GM23338 (cell line): Measurements from ENCODE around the gene XPNPEP2. TPM values are rescaled to one million over a fixed set of nuclear protein-coding genes. Genes with fewer than 3 reads are reported as not detected.
A peak's percentile ranks its signal among the peaks of the same experiment; 100 is the strongest.

Experiments used
- ATAC-seq: fragments of 200-7000 bp; cut with Tn5 transposase; 3 replicates; pipeline ENCODE4 v1.9.1; 2020
- DNase-seq: peaks from one replicate; pipeline ENCODE4 v3.0.0-alpha.2; 2015; ENCODE audit warnings: low spot score
- H2AFZ ChIP-seq: fragments of 200-600 bp; sonication (generic); 2 replicates; pipeline ENCODE4 v1.8.0; 2016; ENCODE audit warnings: antibody characterized with exemption, mild to moderate bottlenecking, moderate library complexity
- H3F3A ChIP-seq: fragments of 200-600 bp; sonication (generic); replicated peaks from 2 replicates; pipeline ENCODE4 v1.8.0; 2017; ENCODE audit warnings: antibody characterized with exemption, mixed run types, low read depth
- H3K27ac ChIP-seq: fragments of 200-600 bp; sonication (generic); 2 replicates; pipeline ENCODE4 v1.6.1; 2016; ENCODE audit warnings: low read depth
- H3K27me3 ChIP-seq: fragments of 200-600 bp; sonication (generic); 2 replicates; pipeline ENCODE4 v1.8.0; 2016; ENCODE audit warnings: mild to moderate bottlenecking, mixed run types, moderate library complexity; ENCODE audit not compliant: insufficient read depth
- H3K36me3 ChIP-seq: fragments of 200-600 bp; sonication (generic); 2 replicates; pipeline ENCODE4 v1.8.0; 2016; ENCODE audit warnings: mild to moderate bottlenecking; ENCODE audit not compliant: insufficient read depth
- H3K4me1 ChIP-seq: fragments of 200-600 bp; sonication (generic); 2 replicates; pipeline ENCODE4 v1.8.0; 2016; ENCODE audit warnings: mild to moderate bottlenecking, moderate library complexity; ENCODE audit not compliant: insufficient read depth
- H3K4me2 ChIP-seq: fragments of 200-600 bp; sonication (generic); 2 replicates; pipeline ENCODE4 v1.7.1; 2017; ENCODE audit warnings: mixed run types
- H3K4me3 ChIP-seq: fragments of 200-600 bp; sonication (generic); 2 replicates; pipeline ENCODE4 v1.6.1; 2016; ENCODE audit warnings: mixed run types
- H3K79me2 ChIP-seq: fragments of 200-600 bp; sonication (generic); replicated peaks from 2 replicates; pipeline ENCODE4 v1.8.0; 2017; ENCODE audit warnings: mild to moderate bottlenecking; ENCODE audit not compliant: insufficient read depth
- H3K9me2 ChIP-seq: fragments of 200-600 bp; sonication (generic); 2 replicates; pipeline ENCODE4 v1.8.0; 2017; ENCODE audit not compliant: insufficient read depth
- H4K20me1 ChIP-seq: fragments of 200-600 bp; sonication (generic); replicated peaks from 2 replicates; pipeline ENCODE4 v1.8.0; 2017; ENCODE audit warnings: mild to moderate bottlenecking; ENCODE audit not compliant: insufficient read depth
- H3K27ac Mint-ChIP-seq: 2 replicates; pipeline ENCODE4 v1.8.0; 2020; ENCODE audit warnings: inconsistent platforms, mild to moderate bottlenecking, moderate library complexity, mixed read lengths
- H3K27me3 Mint-ChIP-seq: 3 replicates; pipeline ENCODE4 v1.8.0; 2022; ENCODE audit warnings: low read depth, mild to moderate bottlenecking, moderate library complexity, mixed read lengths, inconsistent platforms; ENCODE audit not compliant: insufficient read depth, poor library complexity
- H3K36me3 Mint-ChIP-seq: 3 replicates; pipeline ENCODE4 v1.8.0; 2021; ENCODE audit warnings: low read depth, mild to moderate bottlenecking, inconsistent platforms, moderate library complexity, mixed read lengths
- H3K4me1 Mint-ChIP-seq: 3 replicates; pipeline ENCODE4 v1.8.0; 2020; ENCODE audit warnings: mild to moderate bottlenecking, inconsistent platforms, mixed read lengths
- H3K4me3 Mint-ChIP-seq: 3 replicates; pipeline ENCODE4 v1.8.0; 2021; ENCODE audit warnings: moderate library complexity, mild to moderate bottlenecking, inconsistent platforms, mixed read lengths
- H3K9me3 Mint-ChIP-seq: 3 replicates; pipeline ENCODE4 v1.8.0; 2020; ENCODE audit warnings: moderate library complexity, mild to moderate bottlenecking, inconsistent platforms, mixed read lengths
- JUNB ChIP-seq: IDR thresholded peaks from one replicate; pipeline ENCODE4 v1.6.1; 2016; ENCODE audit warnings: antibody characterized with exemption; ENCODE audit not compliant: unreplicated experiment
- NANOG ChIP-seq: IDR thresholded peaks from 2 replicates; pipeline ENCODE4 v1.6.1; 2016; ENCODE audit warnings: antibody characterized with exemption, borderline replicate concordance
- POLR2AphosphoS5 ChIP-seq: IDR thresholded peaks from 2 replicates; pipeline ENCODE4 v1.6.1; 2016; ENCODE audit warnings: antibody characterized with exemption, low read depth
- REST ChIP-seq: IDR thresholded peaks from one replicate; pipeline ENCODE4 v1.6.1; 2018; ENCODE audit warnings: antibody characterized with exemption; ENCODE audit not compliant: unreplicated experiment
- STAT1 ChIP-seq: IDR thresholded peaks from one replicate; pipeline ENCODE4 v1.6.1; 2016; ENCODE audit warnings: antibody characterized with exemption; ENCODE audit not compliant: unreplicated experiment
- ZNF331 ChIP-seq: fragments of 250-450 bp; sonication (Bioruptor Pico); IDR thresholded peaks from 2 replicates; pipeline ENCODE4 v1.5.0; 2020; ENCODE audit warnings: low read depth, mild to moderate bottlenecking, moderate library complexity
- polyA plus RNA-seq: library from polyadenylated mRNA; unstranded; fragments of >200 nt; fragmentation: Nextera tagmentation; extraction: Ambion mirVana; gene quantifications from 2 replicates; pipeline ENCODE4 v1.2.1, GENCODE V29; 2016
- total RNA-seq: library from RNA; depleted of rRNA; stranded (reverse); fragments of >200 nt; shearing (Covaris generic); gene quantifications from 2 replicates; pipeline ENCODE4 v1.2.3, GENCODE V29; 2014
- TF ChIP-seq, protein P1 (sequence below): fragments of 250-450 bp; sonication (Bioruptor Pico); IDR thresholded peaks from 2 replicates; pipeline ENCODE4 v1.5.0; 2020; ENCODE audit warnings: mild to moderate bottlenecking, moderate library complexity
- TF ChIP-seq, protein P2 (sequence below): IDR thresholded peaks from 2 replicates; pipeline ENCODE4 v1.6.1; 2016; ENCODE audit warnings: antibody characterized with exemption
- TF ChIP-seq, protein P3 (sequence below), 2 experiments: fragments of 200-600 bp in 1 of 2; sonication (generic) in 1 of 2; conservative IDR thresholded peaks; 2 replicates each; pipeline versions ENCODE4 v1.5.1 to v1.6.1; 2016 to 2017; ENCODE audit warnings: antibody characterized with exemption in 2 of 2, low read depth in 2 of 2, mild to moderate bottlenecking in 2 of 2, moderate library complexity in 1 of 2

XPNPEP2 gene
- total and polyA plus RNA-seq, 2 experiments from 2014 or later = not detected

DNA sequence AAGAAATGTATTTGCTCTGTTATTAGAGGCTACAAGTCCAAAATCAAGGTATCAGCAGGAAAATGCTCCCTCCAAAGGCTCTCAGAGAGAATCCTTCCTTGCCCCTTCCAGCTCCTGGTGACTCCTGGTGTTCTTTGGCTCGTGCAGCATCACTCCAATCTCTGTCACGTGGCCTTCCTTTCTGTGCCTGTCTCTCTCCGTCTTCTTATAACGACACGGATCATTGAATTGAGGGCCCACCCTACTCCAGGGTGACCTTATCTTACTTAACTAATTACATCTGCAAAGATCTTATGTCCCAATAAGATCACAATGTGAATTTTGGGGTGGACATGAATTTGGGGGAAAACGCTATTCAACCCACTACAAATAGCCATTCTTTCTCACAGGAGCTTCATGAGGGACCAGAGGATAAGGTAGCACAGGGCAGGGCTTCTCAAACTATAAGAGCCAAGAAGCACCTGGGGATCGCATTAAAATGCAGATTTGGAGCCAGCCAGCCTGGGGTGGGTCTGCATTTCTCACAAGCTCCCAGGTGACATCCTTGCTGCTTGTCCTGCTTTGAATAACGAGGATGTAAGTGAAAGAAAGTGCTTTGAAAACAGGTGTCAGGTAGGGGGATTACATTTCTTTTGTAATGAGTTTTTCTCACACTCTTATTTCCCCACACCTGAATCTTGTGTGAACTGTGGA, 42.2 kb upstream of the XPNPEP2 start:
- H3K27me3 Mint-ChIP-seq = peaks cover 2% of the 10 kb centered on the region
- Histone ChIP-seq H3K9me2 (no peaks in the 10 kb centered on the region), H3K4me2 (peak overlapping the region; percentile 5; the same call in 1 of the 2 replicates), H3K79me2 (no peaks in the 10 kb centered on the region), H3K4me3 (no peak overlapping the region; the same call in 1 of the 2 replicates), H4K20me1 (no peaks in the 10 kb centered on the region), H3F3A (no peaks in the 10 kb centered on the region), H3K36me3 (no peaks in the 10 kb centered on the region), H3K4me1 (peaks cover 12% of the 10 kb centered on the region), H3K27ac (peak overlapping the region; percentile 43; the same call in 1 of the 2 replicates), H2AFZ (no peak overlapping the region), H3K27me3 (no peaks in the 10 kb centered on the region)
- H3K27ac Mint-ChIP-seq = no peak overlapping the region
- no peak for TF ChIP-seq JUNB
- TF ChIP-seq, protein P1, sequence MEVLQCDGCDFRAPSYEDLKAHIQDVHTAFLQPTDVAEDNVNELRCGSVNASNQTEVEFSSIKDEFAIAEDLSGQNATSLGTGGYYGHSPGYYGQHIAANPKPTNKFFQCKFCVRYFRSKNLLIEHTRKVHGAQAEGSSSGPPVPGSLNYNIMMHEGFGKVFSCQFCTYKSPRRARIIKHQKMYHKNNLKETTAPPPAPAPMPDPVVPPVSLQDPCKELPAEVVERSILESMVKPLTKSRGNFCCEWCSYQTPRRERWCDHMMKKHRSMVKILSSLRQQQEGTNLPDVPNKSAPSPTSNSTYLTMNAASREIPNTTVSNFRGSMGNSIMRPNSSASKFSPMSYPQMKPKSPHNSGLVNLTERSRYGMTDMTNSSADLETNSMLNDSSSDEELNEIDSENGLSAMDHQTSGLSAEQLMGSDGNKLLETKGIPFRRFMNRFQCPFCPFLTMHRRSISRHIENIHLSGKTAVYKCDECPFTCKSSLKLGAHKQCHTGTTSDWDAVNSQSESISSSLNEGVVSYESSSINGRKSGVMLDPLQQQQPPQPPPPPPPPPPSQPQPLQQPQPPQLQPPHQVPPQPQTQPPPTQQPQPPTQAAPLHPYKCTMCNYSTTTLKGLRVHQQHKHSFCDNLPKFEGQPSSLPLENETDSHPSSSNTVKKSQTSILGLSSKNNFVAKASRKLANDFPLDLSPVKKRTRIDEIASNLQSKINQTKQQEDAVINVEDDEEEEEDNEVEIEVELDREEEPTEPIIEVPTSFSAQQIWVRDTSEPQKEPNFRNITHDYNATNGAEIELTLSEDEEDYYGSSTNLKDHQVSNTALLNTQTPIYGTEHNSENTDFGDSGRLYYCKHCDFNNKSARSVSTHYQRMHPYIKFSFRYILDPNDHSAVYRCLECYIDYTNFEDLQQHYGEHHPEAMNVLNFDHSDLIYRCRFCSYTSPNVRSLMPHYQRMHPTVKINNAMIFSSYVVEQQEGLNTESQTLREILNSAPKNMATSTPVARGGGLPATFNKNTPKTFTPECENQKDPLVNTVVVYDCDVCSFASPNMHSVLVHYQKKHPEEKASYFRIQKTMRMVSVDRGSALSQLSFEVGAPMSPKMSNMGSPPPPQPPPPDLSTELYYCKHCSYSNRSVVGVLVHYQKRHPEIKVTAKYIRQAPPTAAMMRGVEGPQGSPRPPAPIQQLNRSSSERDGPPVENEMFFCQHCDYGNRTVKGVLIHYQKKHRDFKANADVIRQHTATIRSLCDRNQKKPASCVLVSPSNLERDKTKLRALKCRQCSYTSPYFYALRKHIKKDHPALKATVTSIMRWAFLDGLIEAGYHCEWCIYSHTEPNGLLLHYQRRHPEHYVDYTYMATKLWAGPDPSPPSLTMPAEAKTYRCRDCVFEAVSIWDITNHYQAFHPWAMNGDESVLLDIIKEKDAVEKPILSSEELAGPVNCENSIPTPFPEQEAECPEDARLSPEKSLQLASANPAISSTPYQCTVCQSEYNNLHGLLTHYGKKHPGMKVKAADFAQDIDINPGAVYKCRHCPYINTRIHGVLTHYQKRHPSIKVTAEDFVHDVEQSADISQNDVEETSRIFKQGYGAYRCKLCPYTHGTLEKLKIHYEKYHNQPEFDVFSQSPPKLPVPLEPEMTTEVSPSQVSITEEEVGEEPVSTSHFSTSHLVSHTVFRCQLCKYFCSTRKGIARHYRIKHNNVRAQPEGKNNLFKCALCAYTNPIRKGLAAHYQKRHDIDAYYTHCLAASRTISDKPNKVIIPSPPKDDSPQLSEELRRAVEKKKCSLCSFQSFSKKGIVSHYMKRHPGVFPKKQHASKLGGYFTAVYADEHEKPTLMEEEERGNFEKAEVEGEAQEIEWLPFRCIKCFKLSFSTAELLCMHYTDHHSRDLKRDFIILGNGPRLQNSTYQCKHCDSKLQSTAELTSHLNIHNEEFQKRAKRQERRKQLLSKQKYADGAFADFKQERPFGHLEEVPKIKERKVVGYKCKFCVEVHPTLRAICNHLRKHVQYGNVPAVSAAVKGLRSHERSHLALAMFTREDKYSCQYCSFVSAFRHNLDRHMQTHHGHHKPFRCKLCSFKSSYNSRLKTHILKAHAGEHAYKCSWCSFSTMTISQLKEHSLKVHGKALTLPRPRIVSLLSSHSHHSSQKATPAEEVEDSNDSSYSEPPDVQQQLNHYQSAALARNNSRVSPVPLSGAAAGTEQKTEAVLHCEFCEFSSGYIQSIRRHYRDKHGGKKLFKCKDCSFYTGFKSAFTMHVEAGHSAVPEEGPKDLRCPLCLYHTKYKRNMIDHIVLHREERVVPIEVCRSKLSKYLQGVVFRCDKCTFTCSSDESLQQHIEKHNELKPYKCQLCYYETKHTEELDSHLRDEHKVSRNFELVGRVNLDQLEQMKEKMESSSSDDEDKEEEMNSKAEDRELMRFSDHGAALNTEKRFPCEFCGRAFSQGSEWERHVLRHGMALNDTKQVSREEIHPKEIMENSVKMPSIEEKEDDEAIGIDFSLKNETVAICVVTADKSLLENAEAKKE (CRISPR knock-in tag) = no peak
- no peak for TF ChIP-seq POLR2AphosphoS5
- TF ChIP-seq STAT1 = no peak
- TF ChIP-seq, protein P2, sequence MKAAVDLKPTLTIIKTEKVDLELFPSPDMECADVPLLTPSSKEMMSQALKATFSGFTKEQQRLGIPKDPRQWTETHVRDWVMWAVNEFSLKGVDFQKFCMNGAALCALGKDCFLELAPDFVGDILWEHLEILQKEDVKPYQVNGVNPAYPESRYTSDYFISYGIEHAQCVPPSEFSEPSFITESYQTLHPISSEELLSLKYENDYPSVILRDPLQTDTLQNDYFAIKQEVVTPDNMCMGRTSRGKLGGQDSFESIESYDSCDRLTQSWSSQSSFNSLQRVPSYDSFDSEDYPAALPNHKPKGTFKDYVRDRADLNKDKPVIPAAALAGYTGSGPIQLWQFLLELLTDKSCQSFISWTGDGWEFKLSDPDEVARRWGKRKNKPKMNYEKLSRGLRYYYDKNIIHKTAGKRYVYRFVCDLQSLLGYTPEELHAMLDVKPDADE = no peak
- TF ChIP-seq, protein P3, sequence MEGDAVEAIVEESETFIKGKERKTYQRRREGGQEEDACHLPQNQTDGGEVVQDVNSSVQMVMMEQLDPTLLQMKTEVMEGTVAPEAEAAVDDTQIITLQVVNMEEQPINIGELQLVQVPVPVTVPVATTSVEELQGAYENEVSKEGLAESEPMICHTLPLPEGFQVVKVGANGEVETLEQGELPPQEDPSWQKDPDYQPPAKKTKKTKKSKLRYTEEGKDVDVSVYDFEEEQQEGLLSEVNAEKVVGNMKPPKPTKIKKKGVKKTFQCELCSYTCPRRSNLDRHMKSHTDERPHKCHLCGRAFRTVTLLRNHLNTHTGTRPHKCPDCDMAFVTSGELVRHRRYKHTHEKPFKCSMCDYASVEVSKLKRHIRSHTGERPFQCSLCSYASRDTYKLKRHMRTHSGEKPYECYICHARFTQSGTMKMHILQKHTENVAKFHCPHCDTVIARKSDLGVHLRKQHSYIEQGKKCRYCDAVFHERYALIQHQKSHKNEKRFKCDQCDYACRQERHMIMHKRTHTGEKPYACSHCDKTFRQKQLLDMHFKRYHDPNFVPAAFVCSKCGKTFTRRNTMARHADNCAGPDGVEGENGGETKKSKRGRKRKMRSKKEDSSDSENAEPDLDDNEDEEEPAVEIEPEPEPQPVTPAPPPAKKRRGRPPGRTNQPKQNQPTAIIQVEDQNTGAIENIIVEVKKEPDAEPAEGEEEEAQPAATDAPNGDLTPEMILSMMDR (conservative IDR thresholded peaks at IDR 0.05; ENCODE audit: low read depth in 2 of 2) = no peak
- no peak for TF ChIP-seq REST
- no peak for TF ChIP-seq NANOG
- TF ChIP-seq ZNF331 (CRISPR knock-in tag) = no peak
- peak overlapping the region; percentile 50 for H3K4me3 Mint-ChIP-seq
- ATAC-seq (peak; percentile 98), DNase-seq (peak; percentile 71)
- 0 out of 3 replicates have a peak, but pooled peaks cover 3% of the 10 kb centered on the region for H3K36me3 Mint-ChIP-seq
- no peaks in the 10 kb centered on the region; the same call in 2 of the 3 replicates for H3K9me3 Mint-ChIP-seq
- H3K4me1 Mint-ChIP-seq = peaks cover 32% of the 10 kb centered on the region
